HG03095 (cell line): Measurements from ENCODE around the gene ABLIM2.

Experiments
- ATAC-seq: cut with Tn5 transposase; IDR thresholded peaks from one replicate; pipeline ENCODE4 v1.9.1; 2021; ENCODE audit warnings: moderate library complexity; ENCODE audit not compliant: unreplicated experiment

The ABLIM2 gene

GRCh38 chr4:7967501-7968261, 190.9 kb downstream of the ABLIM2 start:
- ATAC-seq, result no peak

- ATAC-seq, result no peak
Measured at GRCh38 chr4:7967063-7967440, 191.6 kb downstream of the ABLIM2 start.

- ATAC-seq, result no peak
Measured at GRCh38 chr4:7966281-7967062, 192.1 kb downstream of the ABLIM2 start.

- no peak for ATAC-seq
Measured at GRCh38 chr4:7964890-7965662, 193.5 kb downstream of the ABLIM2 start.

- no peak for ATAC-seq
Measured at GRCh38 chr4:7964459-7964858, 194.2 kb downstream of the ABLIM2 start.

- no peak for ATAC-seq
Measured at GRCh38 chr4:7963691-7964090, 194.9 kb downstream of the ABLIM2 start.

GRCh38 chr4:7962609-7963508, 195.8 kb downstream of the ABLIM2 start:
- ATAC-seq, result no peak

- peak; percentile 68 for ATAC-seq
Measured at GRCh38 chr4:7960790-7961655, 197.6 kb downstream of the ABLIM2 start.

GRCh38 chr4:7960017-7960789, 198.4 kb downstream of the ABLIM2 start:
- ATAC-seq, result no peak

GRCh38 chr4:7959078-7959477, 199.5 kb downstream of the ABLIM2 start:
- ATAC-seq, result no peak

- ATAC-seq, result no peak
Measured at GRCh38 chr4:7956934-7957656, 201.5 kb downstream of the ABLIM2 start.

GRCh38 chr4:7956270-7956808, 202.3 kb downstream of the ABLIM2 start:
- ATAC-seq, result no peak

- ATAC-seq, result no peak
Measured at GRCh38 chr4:7955393-7955792, 203.2 kb downstream of the ABLIM2 start.

GRCh38 chr4:7952615-7953014, 206.0 kb downstream of the ABLIM2 start:
- ATAC-seq, result no peak

- ATAC-seq, result no peak
Measured at GRCh38 chr4:7950301-7951092, 208.1 kb downstream of the ABLIM2 start.

- ATAC-seq, result no peak
Measured at GRCh38 chr4:7949759-7950158, 208.9 kb downstream of the ABLIM2 start.

- ATAC-seq, result no peak
Measured at GRCh38 chr4:7947927-7948326, 210.7 kb downstream of the ABLIM2 start.
